ENCODE measurements around the gene HSPD1. TPM values are rescaled to one million over a fixed set of nuclear protein-coding genes. Genes with fewer than 3 reads are reported as not detected.

The HSPD1 gene
- total and polyA plus RNA-seq, 8 donors = 79.9 to 218 (median 127) TPM

GRCh38 chr2:197455428-197455827, 44.2 kb downstream of the HSPD1 start:
- TF ChIP-seq EP300 (IDR thresholded peaks at IDR 0.05) (no peak), POLR2A (IDR thresholded peaks at IDR 0.05) (no peak), POLR2AphosphoS5 (IDR thresholded peaks at IDR 0.05) (no peak), CTCF (IDR thresholded peaks at IDR 0.05) (no peak)
- no peak for DNase-seq
- H3K36me3 ChIP-seq = peaks cover 6 to 11% (median 7%) of the 10 kb centered on the region in 4 donors
- peak overlapping the region in 1 of 4 donors; percentile 62 for H3K4me3 ChIP-seq
- H3K27ac ChIP-seq = no peak overlapping the region
- no peaks in the 10 kb centered on the region for H3K9me3 ChIP-seq
- H3K27me3 ChIP-seq = no peaks in the 10 kb centered on the region
- peaks cover 17 to 65% (median 44%) of the 10 kb centered on the region in 4 donors for H3K4me1 ChIP-seq
- 70 to 100% (median 96%) methylated on average over 1 of the region's 1 CpG for WGBS, 5 donors
- intact Hi-C loops (cut with DNase I; ENCODE audit: low total_unique reads) = no loop called here

GRCh38 chr2:197454923-197455322, 44.7 kb downstream of the HSPD1 start:
- peak overlapping the region in 2 of 5 donors; percentile 97 to 99 for H3K27ac ChIP-seq
- H3K27me3 ChIP-seq = no peaks in the 10 kb centered on the region
- peak overlapping the region; percentile 60 to 76 (median 66) for H3K4me3 ChIP-seq
- no peaks in the 10 kb centered on the region for H3K9me3 ChIP-seq
- intact Hi-C loops (cut with DNase I; ENCODE audit: low total_unique reads) = no loop called here
- 58 to 70% (median 64%) methylated on average over 2 of the region's 2 CpGs for whole genome bisulfite sequencing, 5 donors
- peaks cover 12 to 60% (median 42%) of the 10 kb centered on the region in 4 donors for H3K4me1 ChIP-seq
- no peak for DNase-seq
- H3K36me3 ChIP-seq = peaks cover 1 to 6% (median 2%) of the 10 kb centered on the region in 4 donors
- TF ChIP-seq CTCF (IDR thresholded peaks at IDR 0.05) (no peak), EP300 (IDR thresholded peaks at IDR 0.05) (no peak), POLR2A (IDR thresholded peaks at IDR 0.05) (no peak), POLR2AphosphoS5 (IDR thresholded peaks at IDR 0.05) (no peak)

GRCh38 chr2:197453914-197454398, 45.7 kb downstream of the HSPD1 start:
- intact Hi-C loops (cut with DNase I; ENCODE audit: low total_unique reads) = no loop called here
- no peaks in the 10 kb centered on the region for H3K9me3 ChIP-seq
- 0 to 2% (median 0%) methylated on average over 11 of the region's 11 CpGs for WGBS, 5 donors
- TF ChIP-seq EP300 (IDR thresholded peaks at IDR 0.05) = no peak
- TF ChIP-seq POLR2A (IDR thresholded peaks at IDR 0.05) = no peak
- peak; percentile 58 to 82 (median 66) for TF ChIP-seq POLR2AphosphoS5 (IDR thresholded peaks at IDR 0.05)
- no peak for TF ChIP-seq CTCF (IDR thresholded peaks at IDR 0.05)
- H3K27me3 ChIP-seq = no peaks in the 10 kb centered on the region
- H3K4me1 ChIP-seq = peaks cover 12 to 50% (median 34%) of the 10 kb centered on the region in 4 donors
- H3K4me3 ChIP-seq = peak overlapping the region; percentile 60 to 76 (median 66)
- DNase-seq = peak; percentile 70 to 94
- peak overlapping the region; percentile 97 to 99 (median 99) for H3K27ac ChIP-seq
- peaks cover 0 to under 1% (median 0%) of the 10 kb centered on the region in 4 donors for H3K36me3 ChIP-seq

- H3K4me3 ChIP-seq = peak within 1 kb of the TSS; percentile 60 to 76 (median 66)
- peak in 2 of 7 experiments; percentile 20 to 42 for TF ChIP-seq CTCF (IDR thresholded peaks at IDR 0.05)
- TF ChIP-seq EP300 (IDR thresholded peaks at IDR 0.05) = no peak
- TF ChIP-seq POLR2A (IDR thresholded peaks at IDR 0.05) = peak in 2 of 4 donors; percentile 72 to 85
- peak; percentile 92 to 96 (median 95) for TF ChIP-seq POLR2AphosphoS5 (IDR thresholded peaks at IDR 0.05)
- H3K27ac ChIP-seq = peak within 1 kb of the TSS; percentile 97 to 99 (median 99)
- intact Hi-C loops (cut with DNase I; ENCODE audit: low total_unique reads) = no loop called here
- H3K9me3 ChIP-seq = no peaks in the 10 kb centered on the region
- 0 to 1% (median 0%) methylated on average over 66 to 70 of the region's 70 CpGs for WGBS, 5 donors
- peaks cover 12 to 44% (median 31%) of the 10 kb centered on the region in 4 donors for H3K4me1 ChIP-seq
- no peaks in the 10 kb centered on the region for H3K27me3 ChIP-seq
- H3K36me3 ChIP-seq = no peaks in the 10 kb centered on the region
- DNase-seq = peak; percentile 99 to 100
Measured at GRCh38 chr2:197453123-197453913, 46.3 kb downstream of the HSPD1 start, which contains the start of gene COQ10B. Gene COQ10B (plus strand): TSS chr2:197453552. CDS start chr2:197453561, 9 bp downstream.
